B cell (primary cell): Measurements from ENCODE around the gene CTNNA1. TPM values are rescaled to one million over a fixed set of nuclear protein-coding genes. Genes with fewer than 3 reads are reported as not detected.

Experiments used
- ATAC-seq: fragments of 200-7000 bp; cut with Tn5 transposase; one replicate; pipeline ENCODE4 v1.10.0; 2021; ENCODE audit warnings: low read depth, mild to moderate bottlenecking, moderate number of reproducible peaks, moderate library complexity
- CTCF ChIA-PET: fragments of 350-600 bp; sonication (Branson Sonifier 250); formaldehyde crosslinking; loops from one replicate; lab custom pipeline; 2021; ENCODE audit warnings: antibody characterized with exemption, inconsistent platforms; lab: Charles Lee
- POLR2A ChIA-PET: fragments of 350-600 bp; sonication (Branson Sonifier 250); formaldehyde crosslinking; loops from one replicate; lab custom pipeline; 2021; ENCODE audit warnings: antibody characterized with exemption; lab: Charles Lee
- DNase-seq: peaks from one replicate; pipeline ENCODE4 v3.0.0; 2013
- H2AFZ ChIP-seq: 2 replicates; pipeline ENCODE4 v1.6.1; 2012; ENCODE audit warnings: mild to moderate bottlenecking, low read depth, low read length; ENCODE audit not compliant: insufficient read depth, poor library complexity, severe bottlenecking
- H3K27ac ChIP-seq, 2 donors: 1 replicate in 1 of 2; 2 replicates in 1 of 2; pipeline ENCODE4 v1.5.1; 2012 to 2013; ENCODE audit warnings: low read length in 2 of 2, mild to moderate bottlenecking in 2 of 2, moderate library complexity in 1 of 2
- H3K27me3 ChIP-seq, 4 experiments: fragments of 200-600 bp in 1 of 4; sonication (generic) in 1 of 4; replicated peaks in 1 of 4; 1 replicate in 2 of 4; 2 replicates in 2 of 4; pipeline versions ENCODE4 v1.6.1 to v1.7.0; 2013 to 2016; ENCODE audit warnings: low read length in 3 of 4, mild to moderate bottlenecking in 2 of 4, mixed read lengths in 1 of 4, moderate library complexity in 1 of 4; ENCODE audit not compliant: insufficient read depth in 4 of 4, control insufficient read depth in 3 of 4; ENCODE audit errors: control extremely low read depth in 1 of 4
- H3K36me3 ChIP-seq, 2 experiments: replicated peaks in 1 of 2; 1 replicate in 1 of 2; 2 replicates in 1 of 2; pipeline versions ENCODE4 v1.6.1 to v1.7.1; 2013; ENCODE audit warnings: low read length in 1 of 2; ENCODE audit not compliant: insufficient read depth in 2 of 2, control insufficient read depth in 1 of 2; ENCODE audit errors: control extremely low read depth in 1 of 2, extremely low read depth in 1 of 2
- H3K4me1 ChIP-seq, 2 donors: fragments of 200-600 bp in 1 of 2; sonication (generic) in 1 of 2; 1 replicate in 1 of 2; 2 replicates in 1 of 2; pipeline versions ENCODE4 v1.5.1 to v1.6.1; 2013 to 2017; ENCODE audit warnings: low read length in 2 of 2; ENCODE audit not compliant: control insufficient read depth in 2 of 2, insufficient read depth in 2 of 2
- H3K4me2 ChIP-seq: replicated peaks from 2 replicates; pipeline ENCODE3; 2012; ENCODE audit warnings: mild to moderate bottlenecking, low read depth, low read length; ENCODE audit not compliant: poor library complexity, severe bottlenecking
- H3K4me3 ChIP-seq, 5 experiments: fragments of 200-600 bp in 1 of 5; sonication (generic) in 1 of 5; 1 replicate in 3 of 5; 2 replicates in 2 of 5; pipeline versions ENCODE4 v1.5.1 to v1.7.0; 2011 to 2016; ENCODE audit warnings: low read length in 4 of 5, mild to moderate bottlenecking in 4 of 5, low read depth in 2 of 5, control low read depth in 1 of 5, moderate library complexity in 1 of 5; ENCODE audit not compliant: insufficient read depth in 1 of 5; ENCODE audit errors: control extremely low read depth in 1 of 5, extremely low read depth in 1 of 5
- H3K79me2 ChIP-seq: fragments of 200-600 bp; sonication (generic); one replicate; pipeline ENCODE4 v1.6.0; 2016; ENCODE audit warnings: low read length; ENCODE audit not compliant: control insufficient read depth, insufficient read depth
- H3K9ac ChIP-seq: fragments of 200-600 bp; sonication (generic); 2 replicates; pipeline ENCODE4 v1.6.1; 2017; ENCODE audit warnings: mild to moderate bottlenecking, low read length, moderate library complexity
- H3K9me3 ChIP-seq, 3 donors: one replicate each; pipeline versions ENCODE4 v1.6.1 to v1.7.1; 2013; ENCODE audit warnings: low read length in 2 of 3; ENCODE audit not compliant: control insufficient read depth in 2 of 3, insufficient read depth in 1 of 3; ENCODE audit errors: control extremely low read depth in 1 of 3
- H4K20me1 ChIP-seq: 2 replicates; pipeline ENCODE4 v1.6.0; 2012; ENCODE audit warnings: mild to moderate bottlenecking, low read length; ENCODE audit not compliant: insufficient read depth, control insufficient read depth, poor library complexity, severe bottlenecking
- H3K27ac Mint-ChIP-seq: one replicate; pipeline ENCODE4 v1.8.0; 2021; ENCODE audit warnings: mixed read lengths
- H3K27me3 Mint-ChIP-seq: one replicate; pipeline ENCODE4 v1.8.0; 2021; ENCODE audit warnings: mixed read lengths
- H3K4me1 Mint-ChIP-seq: one replicate; pipeline ENCODE4 v1.8.0; 2021; ENCODE audit warnings: mixed read lengths
- H3K4me3 Mint-ChIP-seq: one replicate; pipeline ENCODE4 v1.8.0; 2021; ENCODE audit warnings: mixed read lengths
- H3K9me3 Mint-ChIP-seq: one replicate; pipeline ENCODE4 v1.8.0; 2022; ENCODE audit warnings: mixed read lengths; ENCODE audit not compliant: insufficient read depth
- CTCF ChIP-seq: fragments of 200-600 bp; IDR thresholded peaks from one replicate; pipeline ENCODE4 v1.8.0; 2022; ENCODE audit warnings: antibody characterized with exemption, mild to moderate bottlenecking
- EZH2 ChIP-seq: IDR thresholded peaks from 2 replicates; pipeline ENCODE4 v1.6.1; 2012; ENCODE audit warnings: borderline replicate concordance, low read depth, mild to moderate bottlenecking, moderate library complexity, low read length; ENCODE audit not compliant: insufficient read depth, poor library complexity, severe bottlenecking
- WGBS: methylation state at CpG from one replicate; pipeline ENCODE4 v1.1.5; 2013; ENCODE audit warnings: missing lambda C conversion rate; ENCODE audit not compliant: insufficient coverage; 5-methylcytosine and 5-hydroxymethylcytosine counted together
- intact Hi-C: fragments of 100-400 bp; cut with micrococcal nuclease; formaldehyde crosslinking; loops from one replicate; pipeline ENCODE4 v1.10.0; 2022
- polyA plus RNA-seq: library from polyadenylated mRNA; depleted of rRNA; stranded (reverse); fragments of >200 nt; gene quantifications from 2 replicates; pipeline ENCODE4 v1.2.3, GENCODE V29; 2012
- total RNA-seq, 2 donors: library from RNA; stranded (reverse); fragments of 120-200 nt in 1 of 2; gene quantifications; 1 replicate in 1 of 2; 2 replicates in 1 of 2; pipeline versions ENCODE4 v1.2.3 to v1.2.4, GENCODE V29; 2013 to 2022

Gene CTNNA1
- total and polyA plus RNA-seq, 2 donors (not counting 1 experiment from before 2014, with no cell fraction given), result 22.7 to 96.0 TPM

GRCh38 chr5:138849439-138849838 lies 96.2 kb downstream of the CTNNA1 start:
- Histone ChIP-seq H3K79me2 (no peaks in the 10 kb centered on the region), H3K4me3 (no peak overlapping the region), H3K4me2 (no peak overlapping the region), H2AFZ (no peak overlapping the region), H3K9ac (no peak overlapping the region), H3K4me1 (no peaks in the 10 kb centered on the region), H3K27me3 (no peaks in the 10 kb centered on the region), H3K9me3 (no peaks in the 10 kb centered on the region), H3K27ac (no peak overlapping the region), H3K36me3 (no peaks in the 10 kb centered on the region), H4K20me1 (peaks cover 7% of the 10 kb centered on the region)
- TF ChIP-seq EZH2 (no peak), CTCF (no peak)
- no peak for DNase-seq
- no peaks in the 10 kb centered on the region for H3K27me3 Mint-ChIP-seq
- ATAC-seq, result no peak
- POLR2A ChIA-PET, result no interaction called here
- H3K9me3 Mint-ChIP-seq, result no peaks in the 10 kb centered on the region
- peaks cover 12% of the 10 kb centered on the region for H3K4me1 Mint-ChIP-seq
- H3K27ac Mint-ChIP-seq, result no peak overlapping the region
- intact Hi-C loops, result no loop called here
- WGBS, result no CpG with 5 or more reads among the region's 3 CpGs
- no peak overlapping the region for H3K4me3 Mint-ChIP-seq
- CTCF ChIA-PET, result interaction anchor here (1.0 kb wide), 1 partner anchor 25 kb away, joined by 3 read pairs; no protein-coding TSS in a partner anchor

GRCh38 chr5:138849882-138850281 lies 96.7 kb downstream of the CTNNA1 start:
- H3K4me3 ChIP-seq, result no peak overlapping the region
- no peaks in the 10 kb centered on the region for H3K4me1 ChIP-seq
- H3K27me3 ChIP-seq, result no peaks in the 10 kb centered on the region
- no peak overlapping the region for H3K9ac ChIP-seq
- no peak overlapping the region for H3K27ac ChIP-seq
- no peak for TF ChIP-seq EZH2
- no peak for TF ChIP-seq CTCF
- Mint-ChIP-seq H3K4me3 (no peak overlapping the region), H3K9me3 (no peaks in the 10 kb centered on the region), H3K4me1 (peaks cover 14% of the 10 kb centered on the region), H3K27me3 (no peaks in the 10 kb centered on the region), H3K27ac (no peak overlapping the region)
- H3K9me3 ChIP-seq, result no peaks in the 10 kb centered on the region
- ATAC-seq (no peak), DNase-seq (no peak)
- intact Hi-C loops, result no loop called here
- H3K79me2 ChIP-seq, result no peaks in the 10 kb centered on the region
- ChIA-PET CTCF (interaction anchor here (1.0 kb wide), 1 partner anchor 25 kb away, joined by 3 read pairs; no protein-coding TSS in a partner anchor), POLR2A (interaction anchor here (0.6 kb wide), 1 partner anchor 19 kb away, joined by 3 read pairs; no protein-coding TSS in a partner anchor)
- 75% methylated on average over 1 of the region's 1 CpG for WGBS
- no peak overlapping the region for H3K4me2 ChIP-seq
- peaks cover 11% of the 10 kb centered on the region for H4K20me1 ChIP-seq
- H2AFZ ChIP-seq, result no peak overlapping the region
- H3K36me3 ChIP-seq, result no peaks in the 10 kb centered on the region
